ELR (cell line): Measurements from ENCODE around the gene DEFB119.
"Not testable (repeated sequence)": the region's sequence is repeated elsewhere in the genome, so short reads cannot be mapped to it uniquely, and the experiment has no call there.

Experiments
- DNase-seq: peaks from one replicate; pipeline ENCODE4 v3.0.0-alpha.2; 2015; ENCODE audit warnings: low read depth

DEFB119 gene, protein sequence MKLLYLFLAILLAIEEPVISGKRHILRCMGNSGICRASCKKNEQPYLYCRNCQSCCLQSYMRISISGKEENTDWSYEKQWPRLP

DNA sequence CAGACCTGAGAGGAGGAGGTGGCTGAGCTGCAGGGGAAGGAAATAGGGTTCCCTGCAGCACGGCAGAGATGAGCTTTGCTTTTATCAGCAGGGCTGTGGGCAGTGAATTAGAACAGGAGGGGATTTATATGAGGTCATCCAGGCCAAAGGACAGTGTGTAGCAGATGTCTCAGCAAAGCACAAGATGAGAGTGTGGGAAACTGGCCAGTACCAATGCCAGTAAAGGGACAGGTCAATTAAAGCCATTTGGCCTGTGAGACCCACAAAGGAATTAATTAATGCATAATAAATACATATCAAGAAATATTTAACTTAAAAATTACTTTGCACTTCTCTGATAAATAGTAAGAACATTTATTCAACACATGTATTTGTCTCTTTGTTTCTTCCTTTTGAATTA is at the start of gene DEFB119:
Gene DEFB119 (minus strand): TSS at position 101 of the 400 bp plus-strand sequence. CDS start 107 bp downstream, outside the sequence.
- DNase-seq = no peak

DNA sequence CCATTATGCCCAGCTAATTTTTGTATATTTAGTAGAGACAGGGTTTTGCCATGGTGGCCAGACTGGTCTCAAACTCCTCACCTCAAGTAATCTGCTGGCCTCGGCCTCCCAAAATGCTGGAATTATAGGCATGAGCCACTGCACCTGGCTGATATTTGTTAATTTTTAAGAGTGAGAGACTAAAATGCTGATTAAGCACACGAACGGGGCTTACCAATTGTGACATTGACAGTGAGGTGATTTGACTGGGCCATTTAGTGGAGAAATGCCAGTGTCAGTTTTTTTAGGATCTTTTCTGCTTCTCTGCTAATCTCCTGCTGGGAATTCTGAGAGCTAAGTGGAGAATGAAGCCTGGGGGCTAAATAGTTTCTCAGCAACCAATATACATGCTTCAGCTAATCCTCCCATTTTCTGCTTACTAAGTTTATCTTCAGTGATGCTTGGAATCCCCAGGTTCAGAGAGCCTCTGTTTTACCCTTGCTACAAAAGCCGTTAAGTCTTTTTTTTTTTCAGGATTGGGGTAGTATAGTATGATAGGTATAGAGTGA is 40.3 kb upstream of the DEFB119 start:
- no peak for DNase-seq

DNA sequence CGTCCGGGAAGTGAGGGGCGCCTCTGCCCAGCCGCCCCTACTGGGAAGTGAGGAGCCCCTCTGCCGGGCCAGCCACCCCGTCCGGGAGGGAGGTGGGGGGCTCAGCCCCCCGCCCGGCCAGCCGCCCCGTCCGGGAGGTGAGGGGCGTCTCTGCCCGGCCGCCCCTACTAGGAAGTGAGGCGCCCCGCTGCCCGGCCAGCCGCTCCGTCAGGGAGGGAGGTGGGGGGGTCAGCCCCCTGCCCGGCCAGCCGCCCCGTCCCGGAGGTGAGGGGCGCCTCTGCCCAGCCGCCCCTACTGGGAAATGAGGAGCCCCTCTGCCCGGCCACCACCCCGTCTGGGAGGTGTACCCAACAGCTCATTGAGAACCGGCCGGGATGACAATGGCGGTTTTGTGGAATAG is 37.2 kb upstream of the DEFB119 start:
- DNase-seq = not testable (repeated sequence)

DNA sequence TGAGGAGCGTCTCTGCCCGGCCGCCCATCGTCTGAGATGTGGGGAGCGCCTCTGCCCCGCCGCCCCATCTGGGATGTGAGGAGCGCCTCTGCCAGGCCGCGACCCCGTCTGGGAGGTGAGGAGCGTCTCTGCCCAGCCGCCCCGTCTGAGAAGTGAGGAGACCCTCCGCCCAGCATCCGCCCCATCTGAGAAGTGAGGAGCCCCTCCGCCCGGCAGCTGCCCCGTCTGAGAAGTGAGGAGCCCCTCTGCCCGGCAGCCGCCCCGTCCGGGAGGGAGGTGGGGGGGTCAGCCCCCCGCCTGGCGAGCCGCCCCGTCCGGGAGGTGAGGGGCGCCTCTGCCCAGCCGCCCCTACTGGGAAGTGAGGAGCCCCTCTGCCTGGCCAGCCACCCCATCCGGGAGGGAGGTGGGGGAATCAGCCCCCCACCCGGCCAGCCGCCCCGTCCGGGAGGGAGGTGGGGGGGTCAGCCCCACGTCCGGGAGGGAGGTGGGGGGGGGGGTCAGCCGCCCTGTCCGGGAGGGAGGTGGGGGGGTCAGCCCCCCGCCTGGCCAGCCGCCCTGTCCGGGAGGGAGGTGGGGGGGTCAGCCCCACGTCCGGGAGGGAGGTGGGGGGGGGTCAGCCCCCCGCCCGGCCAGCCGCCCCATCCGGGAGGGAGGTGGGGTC is 36.6 kb upstream of the DEFB119 start:
- not testable (repeated sequence) for DNase-seq

DNA sequence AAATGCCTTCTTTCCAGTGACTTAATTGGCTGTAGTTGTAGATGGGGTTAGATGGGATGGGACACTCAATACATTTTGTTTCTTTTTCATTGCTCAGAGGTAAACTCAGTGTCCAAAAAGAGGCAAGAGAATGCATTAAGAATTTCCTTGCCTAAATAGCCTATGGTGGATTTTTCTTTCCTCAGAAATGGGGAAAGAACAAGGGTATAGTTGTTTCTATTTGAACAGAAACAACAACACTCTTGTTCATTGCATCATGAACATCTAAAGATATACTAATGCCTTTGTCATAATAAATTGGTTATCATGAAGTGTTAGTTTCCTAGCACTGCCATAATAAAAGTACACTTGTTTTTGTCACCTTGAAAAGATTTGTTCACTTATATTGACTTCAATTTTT is 35.4 kb upstream of the DEFB119 start:
- DNase-seq = no peak

DNA sequence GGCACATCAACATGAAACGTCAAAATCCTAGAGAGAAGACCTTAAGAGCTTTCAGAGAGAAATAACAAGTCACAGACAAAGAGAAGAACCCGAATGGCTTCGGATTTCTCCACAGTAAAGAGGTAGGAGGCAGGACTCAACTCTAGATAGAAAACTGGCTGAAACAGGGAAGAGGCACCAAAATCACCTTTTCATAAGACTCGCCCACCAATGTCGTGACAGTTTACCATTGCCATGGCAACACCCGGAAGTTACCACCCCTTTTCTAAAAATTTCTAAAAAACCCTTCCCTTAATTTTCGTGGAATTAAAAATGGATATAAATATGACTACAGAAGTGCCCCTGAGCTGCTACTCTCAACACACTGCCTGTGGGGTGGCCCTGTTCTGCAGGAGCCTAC is 27.9 kb upstream of the DEFB119 start:
- no peak for DNase-seq

DNA sequence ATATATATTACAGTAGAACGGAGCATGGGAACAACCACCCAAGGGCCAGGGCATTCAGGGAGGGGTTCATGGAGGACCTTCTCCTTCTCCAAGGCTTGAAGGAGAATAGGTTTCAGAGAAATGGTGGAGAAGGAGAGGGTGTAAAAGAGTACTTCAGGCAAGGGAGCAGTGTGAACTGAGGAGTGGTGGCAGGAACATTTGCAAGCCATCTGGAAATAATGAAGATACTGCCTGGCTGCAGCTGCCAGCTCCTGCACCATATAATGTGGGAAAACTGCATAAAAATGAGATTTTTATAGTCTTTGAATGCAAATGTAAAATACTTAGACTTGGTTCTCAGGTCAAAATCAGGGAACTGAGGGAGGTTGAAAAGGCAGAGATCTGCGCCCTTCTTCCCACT is 25.3 kb upstream of the DEFB119 start:
- DNase-seq = no peak

DNA sequence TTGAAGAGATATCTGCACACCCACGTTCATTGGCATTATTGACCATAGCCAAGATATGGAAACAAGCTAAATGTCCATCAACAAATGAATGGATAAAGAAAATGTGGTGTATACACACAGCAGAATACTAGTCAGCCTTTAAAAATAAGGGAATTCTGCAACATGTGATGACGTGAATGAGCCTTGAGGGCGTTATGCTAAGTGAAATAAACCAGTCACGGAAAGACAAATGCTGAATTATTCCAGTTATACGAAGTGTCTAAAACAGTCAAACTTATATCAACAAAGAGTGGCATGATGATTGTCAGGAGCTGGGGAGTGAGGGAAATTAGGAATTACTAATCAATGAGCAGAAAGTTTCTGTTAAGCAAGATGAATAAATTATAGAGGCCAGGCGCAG is 24.0 kb upstream of the DEFB119 start:
- DNase-seq = no peak

DNA sequence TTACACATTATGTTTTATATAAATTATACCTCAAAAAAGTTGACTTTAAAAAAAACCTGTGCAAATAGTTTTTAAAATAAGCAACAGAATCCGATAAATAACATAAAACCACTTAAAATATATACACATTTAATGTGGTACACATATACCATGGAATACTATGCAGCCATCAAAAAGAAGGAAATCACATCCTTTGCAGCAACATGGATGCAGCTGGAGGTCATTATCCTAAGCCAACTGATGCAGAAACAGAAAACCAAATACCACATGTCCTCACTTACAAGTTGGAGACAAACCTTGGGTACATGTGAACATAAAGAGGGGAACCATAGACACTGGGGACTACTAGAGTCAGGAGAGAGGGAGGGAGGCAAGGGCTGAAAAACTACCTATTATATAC is 19.6 kb upstream of the DEFB119 start:
- DNase-seq = no peak

DNA sequence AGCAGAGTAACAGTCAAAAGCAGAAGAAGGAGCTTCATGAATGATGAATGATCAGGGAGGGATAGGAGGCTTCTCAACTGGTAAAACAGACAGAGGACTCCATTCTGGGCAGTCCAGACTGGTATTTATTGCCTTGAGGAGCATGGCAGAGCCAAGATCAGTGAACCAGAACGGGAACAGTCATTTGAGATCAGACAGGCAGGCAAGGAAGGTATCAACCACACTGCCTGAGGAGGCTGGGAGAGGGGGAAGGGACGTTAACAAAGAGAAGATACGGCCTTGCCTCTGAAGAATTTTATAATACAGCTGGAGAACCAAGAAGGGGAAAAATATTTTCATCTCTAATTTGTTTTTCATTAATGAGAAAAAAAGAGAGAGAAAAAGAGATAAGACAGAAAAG is 15.7 kb upstream of the DEFB119 start, which contains the start of gene DEFB121:
Gene DEFB121 (minus strand): TSS at position 101 of the 400 bp plus-strand sequence. CDS start 63 bp downstream, at position 38.
- no peak for DNase-seq

DNA sequence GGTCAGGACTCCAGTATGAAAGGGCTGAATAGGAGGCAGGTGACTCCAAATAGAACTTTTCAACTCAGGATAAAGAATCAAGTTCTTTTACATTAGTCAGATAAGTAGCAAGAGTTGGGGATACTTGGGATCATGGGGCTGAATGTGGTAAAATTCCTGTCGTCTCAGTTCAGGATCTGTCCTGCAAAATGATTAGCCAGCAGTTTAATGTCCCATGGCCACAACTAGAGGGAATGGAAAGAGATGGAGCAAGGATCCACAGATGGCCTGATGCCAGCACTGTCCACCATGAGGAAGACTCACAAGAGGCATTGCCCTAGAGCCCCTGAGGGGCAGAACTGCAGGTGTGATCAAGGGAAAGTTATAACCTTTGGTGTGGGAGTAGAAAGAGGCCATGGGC is 13.5 kb upstream of the DEFB119 start:
- no peak for DNase-seq

DNA sequence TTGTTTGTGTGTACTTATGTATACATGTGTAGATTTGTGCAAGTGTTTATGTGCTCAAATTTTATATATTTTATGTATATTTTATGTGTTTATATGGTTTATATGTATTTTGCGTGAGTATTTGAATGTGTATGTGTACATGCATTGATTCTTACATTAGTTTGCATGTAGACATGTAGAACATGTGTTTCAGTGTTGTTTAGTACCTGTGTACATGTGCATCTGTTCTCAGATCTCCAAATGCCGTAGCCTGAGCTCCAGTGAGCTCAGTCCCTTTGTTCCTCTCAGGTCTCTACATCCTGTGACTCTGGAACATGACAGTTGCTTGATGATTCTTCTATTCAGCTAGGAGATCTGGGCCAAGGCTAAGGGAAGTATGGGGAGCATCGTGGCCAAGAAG is 4.5 kb upstream of the DEFB119 start:
- no peak for DNase-seq

DNA sequence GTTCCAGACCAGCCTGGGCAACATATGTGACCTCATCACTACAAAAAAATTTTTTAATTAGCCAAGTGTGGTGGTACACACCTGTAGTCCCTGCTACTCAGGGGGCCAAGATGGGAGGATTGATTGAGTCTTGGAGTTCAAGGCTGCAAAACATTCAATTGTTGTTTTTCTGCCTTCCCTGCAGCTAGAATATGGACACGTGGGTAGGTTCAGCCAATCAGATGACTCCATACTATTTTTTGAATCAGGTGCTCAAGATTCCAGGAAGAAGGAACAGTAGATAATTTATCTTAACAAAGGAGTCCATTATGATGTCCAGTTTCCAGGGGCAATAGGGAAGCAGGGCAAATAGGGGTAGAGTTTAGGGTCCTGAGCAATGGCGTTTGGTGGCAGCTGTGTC is 2.4 kb upstream of the DEFB119 start:
- no peak for DNase-seq

DNA sequence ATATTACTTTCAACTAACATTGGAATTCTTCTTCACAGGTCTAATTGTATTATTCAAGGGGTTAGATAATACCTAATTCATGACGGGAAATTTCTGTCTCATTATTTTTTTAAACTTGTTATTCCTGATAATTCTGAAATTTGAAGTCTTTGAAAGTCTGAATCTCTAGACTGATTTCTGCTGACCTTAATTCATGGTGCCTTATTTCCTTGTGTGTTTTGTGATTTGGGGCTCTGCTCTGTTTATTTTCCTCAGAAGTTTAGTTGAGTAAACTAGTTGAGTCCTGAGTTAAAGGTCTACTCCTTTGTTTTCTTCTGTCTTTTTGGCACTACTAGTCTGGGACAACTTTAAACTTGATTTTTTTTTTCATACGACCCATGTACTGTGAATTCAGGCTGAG is 16.0 kb downstream of the DEFB119 start:
- DNase-seq = no peak

DNA sequence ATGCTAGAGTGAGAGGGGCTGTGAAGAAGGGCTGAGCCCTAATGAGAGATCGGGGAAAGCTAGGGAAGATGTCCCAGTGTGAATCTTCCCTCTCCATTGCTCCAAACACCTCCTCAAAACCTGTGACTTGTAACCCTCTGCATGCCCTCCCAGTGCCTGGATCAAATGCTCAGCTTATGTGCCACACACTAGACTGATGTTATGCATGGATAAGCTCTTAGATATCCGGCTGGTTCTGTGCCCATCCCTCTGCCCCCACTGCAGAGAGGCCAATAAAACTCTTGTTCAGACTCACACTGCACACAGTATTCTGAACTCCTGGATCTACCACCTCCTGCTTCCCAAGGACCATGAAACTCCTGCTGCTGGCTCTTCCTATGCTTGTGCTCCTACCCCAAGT is 22.1 kb downstream of the DEFB119 start, which contains the start of gene DEFB118:
Gene DEFB118 (plus strand): TSS at position 301 of the 400 bp plus-strand sequence. CDS start 50 bp downstream, at position 351.
- no peak for DNase-seq

DNA sequence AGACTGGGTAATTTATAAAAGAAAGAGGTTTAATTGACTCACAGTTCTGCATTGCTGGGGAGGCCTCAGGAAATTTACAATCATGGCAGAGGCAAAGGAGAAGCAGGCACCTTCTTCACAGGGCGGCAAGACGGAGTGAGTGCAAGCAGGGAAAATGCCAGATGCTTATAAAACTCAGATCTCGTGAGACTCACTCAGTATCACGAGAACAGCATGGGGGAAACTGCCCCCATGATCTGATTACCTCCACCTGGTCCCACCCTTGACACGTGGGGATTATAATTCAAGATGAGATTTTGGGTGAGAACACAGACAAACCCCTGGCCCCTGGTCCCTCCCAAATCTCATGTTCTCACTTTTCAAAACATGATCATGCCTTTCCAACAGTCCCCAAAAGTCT is 26.1 kb downstream of the DEFB119 start:
- DNase-seq = not testable (repeated sequence)

DNA sequence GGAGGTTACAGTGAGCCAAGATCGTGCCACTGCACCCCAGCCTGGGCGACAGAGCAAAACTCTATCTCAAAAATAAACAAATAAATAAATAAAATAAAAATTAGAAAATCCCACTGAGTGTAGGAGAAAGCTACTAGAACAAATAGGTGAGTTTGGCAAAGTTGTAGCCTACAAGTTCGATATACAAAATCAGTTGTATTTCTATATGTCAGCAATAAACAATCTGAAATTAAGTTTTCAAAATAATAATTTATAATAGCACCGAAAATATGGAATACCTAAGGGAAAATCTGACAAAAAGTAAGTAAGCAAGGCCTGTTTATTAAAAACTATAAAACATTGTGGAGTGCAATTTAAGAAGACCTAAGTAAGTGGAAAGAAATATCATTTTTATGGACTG is 27.1 kb downstream of the DEFB119 start:
- no peak for DNase-seq

DNA sequence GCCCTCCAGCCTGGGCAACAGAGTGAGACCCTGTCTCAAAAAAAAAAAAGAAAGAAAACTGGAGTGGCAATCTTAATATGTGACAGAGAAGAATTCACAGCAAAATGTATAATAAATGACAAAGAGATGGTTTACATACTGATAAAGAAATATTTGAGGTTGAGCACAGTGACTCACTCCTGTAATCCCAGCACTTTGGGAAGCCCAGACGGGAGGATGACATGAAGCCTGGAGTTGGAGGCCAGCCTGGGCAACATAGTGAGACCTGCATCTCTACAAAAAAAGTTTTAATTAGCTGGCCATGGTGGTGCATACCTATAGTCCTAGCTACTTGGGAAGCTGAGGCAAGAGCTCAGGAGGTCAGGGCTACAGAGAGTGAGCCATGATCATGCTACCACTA is 34.4 kb downstream of the DEFB119 start:
- DNase-seq = no peak

DNA sequence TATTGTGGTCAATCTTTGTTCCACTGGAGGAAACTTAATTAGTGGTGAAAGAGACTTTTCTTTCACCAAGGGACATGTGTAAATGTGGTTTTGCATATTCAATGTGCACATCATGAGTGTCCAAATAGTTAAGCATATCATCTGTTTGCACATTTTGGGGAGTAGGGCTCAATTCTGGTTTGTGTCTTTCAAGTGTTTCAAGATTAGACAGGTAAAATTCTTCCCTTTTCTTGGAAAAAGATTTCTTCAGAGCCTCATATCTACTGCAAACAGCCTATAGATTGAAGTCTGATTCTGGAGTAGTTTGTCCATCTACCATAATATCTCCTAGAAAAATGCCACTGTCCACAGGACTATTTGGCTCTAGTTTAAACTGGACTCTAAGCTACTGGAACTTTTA is 48.9 kb downstream of the DEFB119 start:
- no peak for DNase-seq

DNA sequence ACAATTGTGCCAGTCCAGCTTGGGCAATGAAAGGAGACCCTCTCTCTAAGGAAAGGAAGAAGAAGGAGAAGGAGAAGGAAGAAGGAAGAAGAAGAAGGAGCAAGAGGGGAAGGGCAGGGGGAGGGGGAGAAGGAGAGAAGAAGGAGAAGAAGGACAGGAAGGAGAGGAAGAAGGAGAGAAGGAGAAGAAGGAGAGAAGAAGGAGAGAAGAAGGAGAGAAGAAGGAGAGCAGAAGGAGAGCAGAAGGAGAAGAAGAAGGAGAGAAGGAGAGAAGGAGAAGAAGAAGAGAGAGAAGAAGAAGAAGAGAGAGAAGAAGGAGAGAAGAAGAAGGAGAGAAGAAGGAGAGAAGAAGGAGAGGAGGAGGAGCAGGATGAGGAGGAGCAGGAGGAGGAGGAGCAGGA is 59.5 kb downstream of the DEFB119 start:
- no peak for DNase-seq
